ENCODE data around the gene TMEM120B.

DNA sequence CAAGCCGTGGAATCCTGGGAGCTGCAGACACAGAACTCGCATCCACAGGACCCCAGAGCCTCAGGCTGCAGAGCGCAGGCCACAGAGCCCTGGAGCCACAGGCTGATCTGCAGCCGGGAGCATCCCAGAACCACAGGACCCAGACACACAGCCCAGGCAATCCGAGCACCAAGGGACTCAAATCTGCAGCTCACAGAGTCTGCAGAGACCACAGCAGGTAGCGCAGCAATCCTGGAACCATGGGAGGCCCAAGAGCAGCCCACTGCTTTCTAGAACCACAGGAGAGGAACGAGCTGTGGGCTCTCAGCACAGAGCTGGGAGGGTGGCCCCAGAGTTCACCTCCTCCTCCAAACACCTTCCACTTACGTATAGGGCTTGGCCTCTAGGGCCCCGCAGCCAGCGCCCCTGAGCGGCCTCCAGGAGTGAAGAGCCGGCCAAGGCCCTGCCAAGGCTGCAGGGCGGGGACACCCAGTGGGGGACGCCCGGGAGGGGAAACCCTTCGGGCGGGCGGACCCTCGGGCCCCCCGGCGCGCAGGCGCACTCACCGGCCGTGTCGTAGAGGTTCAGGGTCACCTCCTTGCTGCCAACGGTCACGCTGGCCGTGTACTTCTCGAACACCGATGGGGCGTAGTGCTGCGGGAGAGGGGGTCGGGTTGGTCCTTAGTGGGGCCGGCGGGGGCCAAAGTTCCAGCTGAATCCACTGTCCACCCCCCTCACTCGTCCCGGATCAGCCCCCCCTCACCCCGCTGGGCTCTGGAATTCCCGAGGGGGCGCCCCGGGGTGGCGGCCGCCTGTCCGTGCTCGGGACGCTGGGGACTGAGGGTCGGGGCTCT lies 80.3 kb downstream of the TMEM120B start:
- TF ChIP-seq ZNF274 (IDR thresholded peaks at IDR 0.05; ENCODE audit: low read depth, low read length) (no peak), SUZ12 (IDR thresholded peaks at IDR 0.05; ENCODE audit: extremely low read depth, insufficient read depth, insufficient read length) (no peak)

Data from NT2/D1 (cell line).